MM.1S (cell line): ENCODE measurements around the gene LSM14B.

Source experiments
- EZH2 ChIP-seq: fragments of 300-600 bp; sonication (generic); optimal IDR thresholded peaks from 2 replicates; pipeline ENCODE3; 2017; ENCODE audit warnings: low read depth, mild to moderate bottlenecking, antibody characterized with exemption, low read length, mixed read lengths
- EZH2phosphoT487 ChIP-seq: fragments of 300-600 bp; sonication (generic); IDR thresholded peaks from 2 replicates; pipeline ENCODE4 v1.6.1; 2018; ENCODE audit warnings: antibody characterized with exemption, low read length
- TF ChIP-seq, protein P1 (sequence below): fragments of 300-600 bp; sonication (generic); IDR thresholded peaks from 2 replicates; pipeline ENCODE4 v1.5.1; 2016; ENCODE audit warnings: antibody characterized with exemption, low read length, mixed read lengths

DNA sequence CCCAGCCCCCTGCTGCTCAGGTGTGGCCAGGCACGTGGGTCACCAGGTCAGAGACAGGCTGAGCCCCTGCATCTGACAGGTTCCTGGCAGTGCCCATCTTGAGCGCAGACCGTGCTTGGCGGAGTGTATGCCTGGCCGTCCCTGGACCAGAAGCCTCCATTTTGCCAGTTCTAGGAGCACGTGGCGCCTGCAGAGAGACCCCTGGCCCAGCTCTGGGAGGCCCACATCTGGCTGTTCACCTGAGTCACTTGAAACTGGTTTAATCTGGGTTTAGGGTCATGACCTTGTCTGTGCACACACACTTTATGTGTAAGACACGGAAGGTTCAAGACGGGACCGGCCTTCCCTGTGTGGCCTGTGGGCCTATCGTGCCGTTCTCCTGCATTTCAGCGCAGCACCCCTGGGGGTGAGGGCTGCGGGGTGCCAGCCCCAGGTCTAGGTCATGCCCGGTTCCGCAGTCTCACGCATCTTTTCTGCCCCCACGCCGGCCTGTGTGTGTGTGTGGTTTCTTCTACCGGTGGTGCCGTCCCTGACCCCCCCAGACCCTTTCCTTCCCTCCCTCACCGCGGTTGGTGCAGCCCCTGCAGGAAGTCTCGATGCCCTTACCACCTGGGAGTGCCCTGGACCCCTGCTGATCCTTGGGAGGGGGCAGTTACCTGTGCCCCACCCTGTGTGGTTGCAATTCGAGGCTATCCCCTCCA lies 35.3 kb downstream of the LSM14B start:
- TF ChIP-seq EZH2 (no peak), EZH2phosphoT487 (no peak)
- TF ChIP-seq, protein P1, sequence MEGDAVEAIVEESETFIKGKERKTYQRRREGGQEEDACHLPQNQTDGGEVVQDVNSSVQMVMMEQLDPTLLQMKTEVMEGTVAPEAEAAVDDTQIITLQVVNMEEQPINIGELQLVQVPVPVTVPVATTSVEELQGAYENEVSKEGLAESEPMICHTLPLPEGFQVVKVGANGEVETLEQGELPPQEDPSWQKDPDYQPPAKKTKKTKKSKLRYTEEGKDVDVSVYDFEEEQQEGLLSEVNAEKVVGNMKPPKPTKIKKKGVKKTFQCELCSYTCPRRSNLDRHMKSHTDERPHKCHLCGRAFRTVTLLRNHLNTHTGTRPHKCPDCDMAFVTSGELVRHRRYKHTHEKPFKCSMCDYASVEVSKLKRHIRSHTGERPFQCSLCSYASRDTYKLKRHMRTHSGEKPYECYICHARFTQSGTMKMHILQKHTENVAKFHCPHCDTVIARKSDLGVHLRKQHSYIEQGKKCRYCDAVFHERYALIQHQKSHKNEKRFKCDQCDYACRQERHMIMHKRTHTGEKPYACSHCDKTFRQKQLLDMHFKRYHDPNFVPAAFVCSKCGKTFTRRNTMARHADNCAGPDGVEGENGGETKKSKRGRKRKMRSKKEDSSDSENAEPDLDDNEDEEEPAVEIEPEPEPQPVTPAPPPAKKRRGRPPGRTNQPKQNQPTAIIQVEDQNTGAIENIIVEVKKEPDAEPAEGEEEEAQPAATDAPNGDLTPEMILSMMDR, result no peak
